Measurements from ENCODE around the gene NAAA. TPM values are rescaled to one million over a fixed set of nuclear protein-coding genes. Genes with fewer than 3 reads are reported as not detected.

The NAAA gene
- total RNA-seq, 2 experiments from 2014 or later, result 29.3 to 40.6 TPM

- DNase-seq (no peak), ATAC-seq (no peak)
- CTCF ChIA-PET, result interaction anchor here (1.8 kb wide), 1 partner anchor 18 kb away, joined by 5 read pairs; no protein-coding TSS in a partner anchor
- Mint-ChIP-seq H3K27me3 (peaks cover 12% of the 10 kb centered on the region), H3K4me1 (peaks cover 10% of the 10 kb centered on the region), H3K4me3 (no peak overlapping the region), H3K27ac (no peak overlapping the region), H3K9me3 (ENCODE audit: low read depth) (no peaks in the 10 kb centered on the region), H3K36me3 (peaks cover 2% of the 10 kb centered on the region)
Observed at GRCh38 chr4:75878246-75878756, 62.5 kb downstream of the NAAA start.

GRCh38 chr4:75876218-75876617 lies 64.6 kb downstream of the NAAA start:
- no peak for DNase-seq
- CTCF ChIA-PET, result no interaction called here
- Mint-ChIP-seq H3K4me3 (no peak overlapping the region), H3K27me3 (peaks cover 12% of the 10 kb centered on the region), H3K27ac (no peak overlapping the region), H3K36me3 (no peaks in the 10 kb centered on the region), H3K4me1 (no peaks in the 10 kb centered on the region), H3K9me3 (ENCODE audit: low read depth) (no peaks in the 10 kb centered on the region)
- no peak for ATAC-seq

- Mint-ChIP-seq H3K9me3 (ENCODE audit: low read depth) (no peaks in the 10 kb centered on the region), H3K36me3 (no peaks in the 10 kb centered on the region), H3K4me1 (no peaks in the 10 kb centered on the region), H3K27ac (no peak overlapping the region), H3K4me3 (no peak overlapping the region), H3K27me3 (no peaks in the 10 kb centered on the region)
- CTCF ChIA-PET, result interaction anchor here (1.2 kb wide), 1 partner anchor 10 kb away, joined by 4 read pairs; no protein-coding TSS in a partner anchor
- no peak for ATAC-seq
- no peak for DNase-seq
Observed at GRCh38 chr4:75869100-75869499, 71.7 kb downstream of the NAAA start.

- ATAC-seq, result no peak
- Mint-ChIP-seq H3K36me3 (no peaks in the 10 kb centered on the region), H3K27ac (no peak overlapping the region), H3K9me3 (ENCODE audit: low read depth) (no peaks in the 10 kb centered on the region), H3K4me3 (no peak overlapping the region), H3K27me3 (no peaks in the 10 kb centered on the region), H3K4me1 (no peaks in the 10 kb centered on the region)
- DNase-seq, result no peak
- CTCF ChIA-PET, result interaction anchor here (1.0 to 1.7 kb wide), 2 partner anchors 19 to 29 kb away, joined by 3 to 5 read pairs; no protein-coding TSS in a partner anchor
Observed at GRCh38 chr4:75867130-75867529, 73.7 kb downstream of the NAAA start.

Other genes starting within 250 kb of the NAAA start
- 10 to 100 TPM; 30.1 to 43.1 TPM for gene USO1, start 216.4 kb downstream of the NAAA start, total RNA-seq
- under 1 TPM in 1 of 2 experiments, not detected in 1; 0.29 TPM for gene PPEF2, start 38.6 kb downstream of the NAAA start, total RNA-seq
- 10 to 100 TPM; 45.6 to 48.0 TPM for gene SDAD1, start 49.9 kb upstream of the NAAA start, total RNA-seq
- gene CXCL9, start 66.5 kb upstream of the NAAA start, total RNA-seq, result under 1 TPM in 1 of 2 experiments, not detected in 1; 0.07 TPM
- under 1 TPM; 0.75 to 0.82 TPM for gene CXCL10, start 82.5 kb upstream of the NAAA start, total RNA-seq
- gene CXCL11, start 95.1 kb upstream of the NAAA start, total RNA-seq, result under 1 TPM; 0.40 to 0.53 TPM
- not detected for gene ART3, start 133.7 kb upstream of the NAAA start, total RNA-seq
- gene NUP54, start 207.4 kb upstream of the NAAA start, total RNA-seq, result 10 to 100 TPM; 46.8 to 57.5 TPM